Testis (tissue), 2 donors: Measurements from ENCODE around the gene NDUFB1.

Experiments
- CTCF ChIP-seq, 3 experiments: fragments of 450-650 bp in 2 of 3; fragments of 200-600 bp in 1 of 3; sonication (generic) in 1 of 3; IDR thresholded peaks; one replicate each; pipeline ENCODE4 v1.5.1; 2016 to 2019; ENCODE audit warnings: antibody characterized with exemption in 3 of 3, mild to moderate bottlenecking in 2 of 3, moderate library complexity in 1 of 3
- POLR2A ChIP-seq: fragments of 450-650 bp; IDR thresholded peaks from one replicate; pipeline ENCODE4 v1.6.1; 2017; ENCODE audit warnings: antibody characterized with exemption, mild to moderate bottlenecking, moderate library complexity

GRCh38 chr14:92134456-92134855 lies 12.9 kb upstream of the NDUFB1 start:
- TF ChIP-seq CTCF (IDR thresholded peaks at IDR 0.05) (no peak), POLR2A (no peak)
